ENCODE measurements around the gene EIF3L.

EIF3L gene

DNA sequence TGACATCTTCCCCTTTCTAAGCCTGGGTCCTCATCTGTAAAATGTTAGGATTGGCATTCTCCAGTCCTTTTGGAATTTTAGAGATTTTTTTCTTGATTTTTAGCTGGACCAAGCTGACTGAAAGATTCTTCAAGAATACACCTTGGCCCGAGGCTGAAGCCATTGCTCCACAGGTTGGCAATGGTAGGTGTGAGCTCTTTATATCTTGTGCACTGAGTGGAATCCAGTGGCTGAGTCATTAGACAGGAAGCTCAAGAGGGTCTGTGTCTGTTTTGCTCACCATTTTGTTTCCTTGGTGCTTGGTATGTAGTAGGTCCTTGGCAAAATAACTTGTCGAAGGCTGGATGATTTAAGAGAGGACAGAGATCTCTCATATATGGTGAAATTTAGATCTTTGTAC, 6.2 kb downstream of the EIF3L start:
- no peak for DNase-seq

DNA sequence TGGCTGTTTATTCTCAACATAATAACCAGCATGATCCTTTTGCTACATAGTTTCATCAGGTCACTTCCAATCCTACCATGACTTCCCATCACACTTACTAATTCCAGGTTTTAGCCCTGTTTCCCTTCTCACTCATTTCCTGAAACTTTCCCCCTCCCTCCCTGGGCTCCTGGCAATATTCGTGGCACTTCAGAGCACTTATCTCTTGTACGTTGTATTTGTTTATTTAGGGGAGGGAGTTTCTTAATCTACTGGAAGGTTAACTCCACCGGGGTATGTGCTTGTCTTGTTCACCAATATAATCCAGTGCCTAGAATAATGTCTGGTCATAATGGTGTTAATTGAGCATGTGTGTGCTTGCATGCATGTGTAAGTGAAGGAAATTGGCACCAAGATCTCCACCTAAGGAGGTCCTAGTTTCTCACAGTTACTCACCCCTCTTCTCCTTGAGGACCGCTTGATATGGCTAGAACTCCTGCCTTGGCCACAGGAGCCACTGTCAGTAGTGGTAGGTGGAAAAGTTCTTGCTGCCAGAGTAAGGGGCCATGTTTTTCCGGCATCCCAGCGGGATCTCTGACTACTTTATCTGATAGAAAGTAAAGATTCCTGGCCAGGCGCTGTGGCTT, 11.7 kb downstream of the EIF3L start:
- DNase-seq: no peak

DNA sequence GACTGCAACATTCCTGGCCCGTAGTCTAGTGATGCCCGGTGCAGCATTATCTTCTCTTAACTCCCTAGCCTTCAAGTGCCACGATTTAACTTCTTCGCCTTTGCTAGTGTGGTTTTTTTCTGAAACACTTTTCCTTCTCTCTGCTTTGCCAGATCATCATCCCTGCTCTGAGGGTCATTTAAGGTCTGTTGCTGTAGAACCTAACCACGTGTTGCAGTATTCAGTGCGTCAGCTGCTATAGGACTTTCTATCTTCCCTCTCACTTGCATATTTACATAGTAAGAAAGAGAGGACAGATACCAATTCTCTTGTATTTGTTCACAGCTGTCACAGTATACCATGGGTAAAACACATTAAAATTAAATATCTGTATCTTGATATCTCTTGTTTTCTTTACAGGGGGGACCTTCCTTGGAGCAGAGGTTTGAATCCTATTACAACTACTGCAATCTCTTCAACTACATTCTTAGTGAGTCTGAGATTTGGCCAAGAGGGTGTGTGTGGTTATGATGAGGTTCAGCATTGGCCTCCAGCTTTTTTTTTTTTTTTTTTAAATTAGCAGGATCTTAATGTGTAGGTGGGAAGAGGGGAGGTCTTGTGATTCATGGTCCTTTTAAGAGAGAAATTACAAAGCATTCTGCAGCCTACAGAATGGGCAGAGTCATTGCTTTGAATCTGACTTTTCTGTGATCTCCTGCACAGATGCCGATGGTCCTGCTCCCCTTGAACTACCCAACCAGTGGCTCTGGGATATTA, 13.5 kb downstream of the EIF3L start:
- no peak for DNase-seq

DNA sequence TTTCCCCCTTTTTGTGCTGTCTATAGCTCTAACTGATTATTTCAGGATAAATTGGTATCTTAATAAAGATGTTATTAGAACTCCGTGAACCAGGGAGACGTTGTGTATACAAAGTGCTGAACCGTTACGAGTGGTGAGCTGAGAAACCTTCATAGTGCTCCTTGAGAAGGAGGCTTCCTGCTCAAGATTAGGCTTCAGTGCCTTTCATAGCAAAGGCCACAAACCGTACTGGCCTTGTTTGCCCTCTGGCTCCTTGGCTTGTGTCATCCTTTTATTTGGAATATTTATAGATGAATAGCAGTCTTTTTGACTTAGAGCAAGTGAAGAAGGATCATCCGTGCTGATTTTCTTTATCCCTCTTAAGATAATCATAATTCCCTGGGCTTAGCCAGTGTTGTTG, 16.3 kb downstream of the EIF3L start:
- no peak for DNase-seq

DNA sequence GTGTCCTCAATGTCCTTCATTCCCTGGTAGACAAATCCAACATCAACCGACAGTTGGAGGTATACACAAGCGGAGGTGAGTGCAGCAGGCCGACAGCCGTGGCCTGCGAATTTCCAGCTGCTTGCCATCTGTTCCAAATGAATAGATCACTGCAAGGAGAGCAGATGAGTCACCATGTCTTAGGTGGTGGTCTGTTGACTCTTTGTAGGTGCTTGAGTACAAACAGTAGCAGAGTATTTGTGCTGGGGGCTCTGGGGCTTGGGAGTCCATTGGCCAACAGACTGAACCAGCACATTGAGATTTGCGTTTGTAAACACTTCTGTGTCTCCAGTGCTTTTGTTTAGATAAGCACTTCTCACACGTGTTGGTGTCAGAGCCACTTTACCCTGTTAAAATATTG, 21.1 kb downstream of the EIF3L start:
- DNase-seq: no peak

DNA sequence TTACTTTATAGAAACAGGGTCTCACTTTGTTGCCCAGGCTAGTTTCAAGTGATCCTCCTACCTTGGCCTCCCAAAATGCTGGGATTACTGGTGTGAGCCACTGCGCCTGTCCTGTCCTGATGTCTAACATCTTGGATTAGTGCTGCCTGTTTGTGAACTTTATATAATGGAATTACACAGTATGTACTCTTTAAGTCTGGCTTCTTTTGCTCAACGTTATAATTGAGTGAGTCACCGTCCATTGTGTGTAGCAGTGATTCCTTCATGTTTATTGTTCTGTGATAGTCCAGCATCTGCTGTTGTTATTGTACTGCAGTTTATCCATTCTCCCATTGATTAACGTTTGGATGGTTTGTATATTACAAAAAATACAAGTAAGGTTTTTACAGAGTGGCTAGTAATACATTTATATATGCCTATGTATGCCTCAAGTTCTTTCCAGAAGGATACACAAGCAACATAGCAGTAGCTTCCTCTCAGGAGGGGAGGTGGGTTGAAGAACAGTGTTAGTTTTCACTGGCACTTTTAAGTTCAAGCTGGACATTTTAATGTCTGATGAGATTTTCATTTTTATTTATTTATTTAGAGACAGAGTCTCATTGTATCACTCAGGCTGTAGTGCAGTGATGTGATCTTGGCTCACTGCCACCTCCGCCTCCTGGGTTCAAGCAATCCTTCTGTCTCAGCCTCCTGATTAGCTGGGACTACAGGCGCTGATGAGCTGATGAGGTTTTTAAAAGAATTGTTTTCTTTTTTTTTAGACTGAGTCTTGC, 31.6 kb downstream of the EIF3L start:
- no peak for DNase-seq

DNA sequence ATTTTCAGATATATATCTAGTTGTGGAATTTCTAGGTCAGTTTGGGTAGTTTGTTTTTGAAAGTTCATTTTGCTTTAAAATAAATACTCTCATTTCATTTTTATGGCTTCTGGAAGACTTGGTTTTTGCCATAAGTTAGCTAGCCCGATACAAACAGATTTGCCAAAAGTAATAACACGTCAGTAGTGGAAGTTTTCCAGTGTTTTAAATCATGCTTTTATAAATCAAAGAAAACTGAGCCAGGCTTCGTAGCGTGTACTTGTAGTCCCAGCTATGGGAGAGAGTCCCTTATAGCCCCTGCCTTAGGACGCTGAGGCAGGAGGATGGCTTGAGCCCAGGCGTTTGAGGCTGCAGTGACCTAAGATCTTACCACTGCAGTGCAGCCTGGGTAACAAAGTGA, 35.2 kb downstream of the EIF3L start:
- DNase-seq: no peak

DNA sequence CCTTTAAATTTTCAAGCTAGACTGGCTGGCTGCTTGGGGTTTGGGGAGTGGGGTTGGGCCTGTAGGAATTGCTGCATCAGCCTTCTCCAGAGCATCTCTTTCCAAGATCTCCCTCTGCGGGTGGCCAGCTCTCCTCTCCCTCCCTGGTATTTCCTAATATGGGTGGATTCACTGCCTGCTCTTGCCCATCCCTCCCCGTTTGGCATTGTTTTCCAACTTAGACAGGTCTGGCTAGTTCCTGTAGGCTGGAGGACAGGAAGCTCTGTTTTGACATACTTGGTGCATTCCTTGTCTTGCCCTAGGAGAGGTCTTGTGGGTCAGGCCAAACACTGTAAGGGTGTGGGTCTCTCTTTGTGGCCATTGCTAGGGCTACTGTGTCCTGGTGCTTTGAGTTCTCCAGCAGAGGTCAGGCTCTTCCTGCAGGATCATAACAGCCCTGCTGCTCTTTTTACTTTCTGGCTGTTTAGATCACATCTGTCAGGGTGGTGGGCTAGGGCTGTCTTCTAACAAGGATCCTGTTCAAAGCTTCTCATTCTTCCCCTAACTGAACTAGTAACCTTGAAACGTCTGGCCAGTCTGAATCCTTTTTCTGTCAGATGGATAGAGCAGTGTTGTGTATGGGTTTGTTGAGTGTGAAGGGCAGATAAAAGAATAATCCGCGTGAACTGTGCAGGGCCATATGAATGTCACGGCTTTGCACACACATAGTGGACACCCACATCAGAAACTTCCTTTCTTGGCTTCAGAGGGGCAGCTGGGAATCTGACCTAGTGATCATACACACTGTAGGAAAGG, 38.6 kb downstream of the EIF3L start:
- no peak for DNase-seq

DNA sequence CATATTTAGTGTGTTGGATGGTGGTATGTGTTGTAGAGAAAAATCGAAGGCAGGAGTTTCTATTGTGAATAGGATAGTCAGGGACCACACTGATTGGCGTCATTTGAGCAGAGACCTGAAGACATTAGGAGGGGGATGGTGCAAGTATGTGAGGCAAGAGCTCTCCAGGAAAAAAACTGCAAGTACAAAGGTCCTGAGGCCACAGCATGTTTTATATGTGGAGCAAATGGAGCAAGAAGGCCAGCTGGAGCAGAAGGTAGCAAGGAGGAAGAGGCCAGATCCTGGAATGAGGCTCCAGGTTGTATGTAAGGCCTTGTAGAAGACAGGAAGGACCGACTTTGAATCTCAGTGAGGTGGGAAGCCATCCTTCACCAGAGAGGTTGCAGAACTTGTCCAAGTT, 42.7 kb downstream of the EIF3L start:
- DNase-seq: no peak

DNA sequence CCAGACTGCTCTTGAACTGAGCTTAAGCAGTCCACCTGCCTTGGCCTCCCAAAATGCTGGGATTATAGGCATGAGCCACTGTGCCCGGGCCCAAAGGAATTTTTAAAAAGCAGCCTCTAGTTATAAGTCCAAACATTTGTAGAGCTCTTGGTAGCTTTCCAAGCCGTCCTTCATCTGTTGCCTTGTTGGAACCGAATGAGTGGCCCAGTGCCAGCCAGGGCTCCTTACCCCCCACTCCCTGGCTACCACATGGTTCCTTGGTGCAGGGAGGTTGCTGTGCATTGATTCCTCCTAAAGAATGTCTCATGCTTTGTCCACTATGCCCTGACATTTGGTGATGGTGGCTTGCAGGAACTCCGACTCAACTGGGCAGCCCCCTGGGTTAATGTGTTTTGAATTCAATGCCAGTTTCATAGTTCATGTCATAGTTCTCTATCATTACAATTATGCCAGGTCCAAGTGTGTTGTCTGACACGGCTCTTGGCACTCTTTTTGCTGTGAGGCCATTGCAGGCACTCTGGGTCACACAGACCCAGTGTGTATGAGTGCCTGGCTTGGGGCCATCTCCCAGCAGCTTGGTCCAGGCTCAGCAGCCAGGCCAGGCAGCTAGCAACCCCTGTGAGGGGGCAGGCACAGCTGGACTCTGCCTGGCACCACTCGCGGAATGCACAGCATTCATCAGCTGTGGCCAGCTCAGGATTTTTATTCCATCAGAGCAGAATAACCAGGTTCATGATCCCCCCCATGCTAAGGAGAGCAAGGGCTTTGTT, 43.5 kb downstream of the EIF3L start:
- no peak for DNase-seq

DNA sequence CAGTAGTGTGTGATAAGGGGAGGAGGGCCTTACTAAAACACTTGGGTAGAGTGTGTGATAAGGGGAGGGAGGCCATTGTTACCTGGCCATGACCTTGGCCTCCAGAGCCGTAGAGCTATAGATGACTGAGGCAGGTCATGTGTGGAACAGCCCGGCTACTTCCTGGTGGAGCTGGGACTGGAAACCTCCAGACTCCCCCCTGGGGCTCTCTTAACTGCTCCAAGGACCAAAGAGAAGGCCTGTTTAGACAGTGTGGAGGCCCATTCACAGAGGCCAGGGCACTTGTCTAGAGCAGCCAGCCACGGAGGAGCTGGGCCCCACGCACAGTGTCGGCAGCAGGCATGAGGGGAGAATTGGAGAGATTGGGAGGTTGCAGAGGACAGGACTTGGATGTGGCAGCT, 44.4 kb downstream of the EIF3L start:
- no peak for DNase-seq

DNA sequence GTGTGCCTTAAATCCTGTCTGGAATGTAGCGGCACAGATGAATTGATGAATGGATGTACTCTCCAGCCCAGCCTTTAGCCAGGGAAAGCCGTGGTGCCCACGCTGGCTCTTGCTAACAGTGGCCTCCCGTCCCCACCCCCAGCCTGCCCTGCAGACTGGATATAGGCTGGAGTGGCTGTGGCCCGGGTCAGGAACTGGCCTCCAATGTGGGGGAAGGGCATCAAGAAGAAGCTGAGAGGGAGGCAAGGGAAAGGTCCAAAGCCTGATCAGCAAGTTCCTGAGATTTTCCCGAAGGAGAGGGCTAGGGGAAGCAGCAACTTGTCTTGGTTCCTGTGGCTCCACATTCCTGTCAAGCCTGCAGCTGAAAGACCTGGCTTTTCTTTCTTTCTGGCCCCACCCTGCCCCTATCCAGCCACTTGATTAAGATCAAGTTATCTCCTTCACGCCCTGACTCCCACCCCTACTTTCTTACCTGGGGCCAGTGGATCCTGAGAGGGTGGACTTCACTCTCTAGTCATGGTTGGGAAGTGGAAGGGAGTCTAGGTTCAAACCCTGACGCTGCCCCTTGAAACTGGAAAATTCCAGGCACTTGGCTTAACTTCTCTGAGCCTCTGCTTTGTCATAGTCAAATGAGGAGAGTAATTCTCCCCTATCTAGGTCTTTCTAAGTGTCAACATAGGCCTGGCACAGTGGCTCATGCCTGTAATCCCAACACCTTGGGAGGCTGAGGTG, 45.9 kb downstream of the EIF3L start:
- DNase-seq: no peak

DNA sequence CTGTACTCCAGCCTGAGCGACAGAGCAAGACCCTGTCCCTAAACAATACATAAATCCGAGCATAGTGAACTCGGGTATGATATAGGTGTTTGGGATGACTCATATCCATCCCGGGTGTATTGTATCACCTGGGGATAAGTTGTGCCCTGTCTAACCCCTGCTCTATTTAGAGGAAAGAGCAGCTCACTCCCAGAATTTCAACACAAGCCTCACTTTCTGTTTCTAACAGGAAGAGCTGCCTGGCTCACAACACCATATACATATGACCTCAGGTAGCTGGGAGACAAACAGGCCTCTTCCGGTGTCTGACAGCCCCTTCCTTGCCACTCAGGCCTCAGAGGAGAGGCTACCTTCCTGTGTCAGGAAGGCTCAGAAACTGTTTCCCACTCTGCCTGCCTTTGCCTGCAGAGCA, 47.0 kb downstream of the EIF3L start:
- peak; percentile 19 for DNase-seq

DNA sequence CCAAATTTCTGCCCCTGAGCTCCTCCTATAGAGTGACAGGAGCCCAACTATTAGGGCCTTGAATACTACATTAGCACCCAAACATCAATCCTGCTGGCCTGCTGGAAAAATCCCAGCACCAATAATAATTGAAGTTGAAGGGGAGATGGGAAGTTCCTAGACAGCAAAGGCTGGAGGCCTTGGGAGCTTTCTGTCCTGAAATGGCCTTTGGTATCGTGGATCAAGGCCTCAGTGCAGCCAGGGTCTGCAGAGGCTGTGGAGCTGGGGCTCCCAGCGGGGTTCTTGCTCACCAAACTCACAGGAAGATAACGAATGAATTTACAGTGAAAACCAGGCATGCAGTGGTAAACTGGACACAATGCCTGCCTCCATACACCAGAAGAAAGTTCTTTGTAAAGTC, 47.7 kb downstream of the EIF3L start:
- DNase-seq: no peak

DNA sequence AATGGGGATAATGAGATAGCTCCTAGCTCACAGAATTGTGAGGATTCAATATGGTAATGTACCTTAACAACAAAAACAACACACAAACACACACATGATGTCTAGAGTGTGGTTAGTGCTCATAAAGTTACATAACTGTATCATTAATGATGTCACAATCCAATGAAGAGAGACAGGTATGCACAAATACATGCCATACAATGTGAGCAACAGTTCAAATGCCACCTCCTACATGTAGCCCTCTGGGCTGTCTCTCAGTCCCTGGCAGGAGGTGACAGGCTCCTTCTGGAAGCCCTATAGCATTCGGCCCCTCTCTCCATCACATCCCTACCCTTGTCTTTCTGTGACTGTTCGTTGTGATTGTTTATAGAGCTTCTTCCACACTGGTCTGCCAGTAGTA, 48.6 kb downstream of the EIF3L start:
- DNase-seq: no peak

DNA sequence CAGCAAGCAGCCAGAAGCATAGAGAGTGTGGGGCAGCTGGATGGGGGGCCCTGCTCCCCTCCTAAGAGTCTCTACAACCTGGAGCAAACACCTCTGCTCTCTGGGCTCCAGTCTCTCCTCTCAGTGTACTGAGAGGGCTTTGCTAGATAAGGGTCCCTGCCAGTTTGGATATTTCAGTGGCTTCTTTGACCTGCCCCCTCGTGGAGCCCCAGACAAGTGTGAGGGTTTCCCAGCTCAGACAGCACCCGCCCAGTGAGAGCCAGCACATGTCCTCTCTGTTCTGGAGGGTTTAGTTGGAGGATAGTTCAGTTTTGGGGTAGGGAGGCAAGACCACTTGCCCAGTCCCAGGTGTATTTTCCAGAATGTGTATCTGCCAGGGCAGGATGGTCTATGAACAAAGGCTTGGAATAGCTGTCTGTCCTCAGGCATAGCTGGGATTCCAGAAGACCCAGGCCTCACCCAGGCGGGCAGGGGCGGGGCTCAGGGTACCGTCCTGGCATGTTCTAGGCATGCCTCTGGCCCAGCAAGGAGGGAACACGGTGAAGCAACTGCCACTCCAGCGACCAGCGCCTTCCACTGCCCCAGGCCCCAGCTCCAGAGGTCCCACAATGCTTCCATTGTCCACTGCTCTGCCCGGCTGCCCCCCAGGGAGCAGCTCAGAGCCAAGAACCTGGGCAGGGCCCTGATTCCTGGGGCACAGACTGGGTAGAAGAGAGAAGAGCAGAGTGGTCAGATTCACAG, 49.4 kb downstream of the EIF3L start:
- DNase-seq: no peak

DNA sequence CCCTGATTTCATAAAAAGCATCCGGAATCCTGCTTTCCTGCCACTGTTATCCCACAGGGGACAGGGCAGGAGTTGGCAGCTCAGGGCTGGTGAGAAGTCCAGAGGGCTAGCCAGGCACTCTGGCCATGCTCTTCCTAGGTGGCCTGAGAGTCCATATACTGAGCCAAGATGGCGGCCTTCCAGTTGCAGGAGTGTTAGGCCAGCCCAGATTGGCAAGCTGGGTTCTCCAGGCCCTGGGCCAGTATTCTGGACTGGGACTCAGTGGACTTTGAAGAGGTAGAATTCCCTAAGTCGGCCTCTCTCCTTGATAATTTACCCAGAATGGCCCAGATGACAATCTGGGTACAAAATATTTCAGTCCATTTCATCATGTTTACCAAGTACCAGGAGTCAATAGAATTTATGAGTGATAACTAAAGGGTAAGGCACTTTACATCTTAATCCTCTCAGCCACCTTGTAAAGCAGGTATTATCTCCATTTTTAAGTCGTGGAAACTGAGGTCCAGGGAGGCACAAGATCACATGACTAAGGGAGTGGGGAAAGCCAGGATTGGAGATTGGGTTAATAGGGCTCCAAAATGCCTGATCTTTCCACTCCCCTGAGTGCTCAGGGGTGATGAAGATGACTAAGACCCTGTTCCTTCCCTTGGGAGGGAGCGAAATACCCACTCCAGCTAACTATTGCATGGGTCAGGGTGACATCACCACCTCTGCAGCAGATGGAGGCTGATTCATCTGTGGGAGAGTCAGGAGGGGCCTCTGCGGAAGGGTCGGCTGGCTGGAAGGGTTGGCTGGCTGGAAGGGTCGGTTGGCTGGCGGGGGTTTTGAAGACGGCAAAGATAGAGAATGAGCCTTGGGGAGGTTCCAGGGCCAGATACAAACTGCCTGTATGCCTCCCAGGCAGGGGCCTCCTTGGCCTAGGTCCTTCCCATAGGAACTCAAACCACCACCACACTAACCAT, 55.6 kb downstream of the EIF3L start:
- DNase-seq: no peak

DNA sequence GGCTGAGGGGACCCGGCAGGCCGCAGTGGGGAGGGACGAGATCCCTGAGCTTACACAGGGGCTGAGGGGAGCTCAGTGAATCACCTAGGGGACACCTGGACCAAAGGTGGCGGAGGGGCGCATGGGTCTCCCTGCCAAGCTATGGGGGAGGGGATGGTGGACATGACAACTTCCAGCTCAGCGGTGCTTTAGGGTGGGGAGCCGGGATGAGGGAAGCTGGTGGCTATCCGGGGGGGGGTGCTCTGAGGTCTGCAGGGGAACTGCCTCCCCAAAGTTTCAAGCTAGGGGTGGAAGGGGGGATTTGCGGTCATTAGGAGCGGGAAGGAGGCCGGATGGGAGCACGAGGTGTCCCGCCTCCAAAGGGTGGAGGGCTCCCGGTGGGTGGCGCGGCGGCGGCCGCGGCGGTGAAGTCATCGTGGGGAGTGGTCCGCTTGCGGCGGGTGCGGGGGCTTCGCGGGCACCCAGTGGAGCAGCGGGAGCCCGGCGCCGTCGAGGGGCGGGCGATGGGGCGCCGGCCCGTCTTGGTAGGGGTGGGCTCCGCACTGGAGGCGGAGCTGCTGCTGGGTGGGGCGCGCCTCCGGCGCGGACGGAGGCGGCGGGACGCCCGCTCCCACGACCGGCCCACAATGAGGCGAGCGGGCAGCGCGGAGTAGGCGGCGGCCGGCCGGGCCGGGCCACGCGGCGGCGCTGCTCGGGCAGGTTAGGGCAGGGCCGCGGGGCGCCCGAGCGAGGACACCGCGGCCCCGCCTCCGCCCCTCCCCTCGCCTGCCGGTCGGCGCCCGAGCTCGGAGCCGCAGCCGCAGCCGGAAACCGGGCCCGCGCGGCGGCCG, 56.5 kb downstream of the EIF3L start, which contains the start of gene MICALL1:
Gene MICALL1 (plus strand): TSS at position 764 of the 830 bp plus-strand sequence. CDS start 126 bp downstream, outside the sequence.
- DNase-seq: peak; percentile 60

All from activated CD8-positive, alpha-beta memory T cell treated with anti-CD3 and anti-CD28 coated beads, Interleukin-2, amount 50 U/mL, for 4 hours (primary cell).